Myometrial cell (primary cell): ENCODE measurements around the gene LCE1E. TPM values are rescaled to one million over a fixed set of nuclear protein-coding genes. Genes with fewer than 3 reads are reported as not detected.

Experiments
- total RNA-seq: library from RNA; depleted of rRNA; stranded (reverse); fragments of >200 nt; gene quantifications from 2 replicates; pipeline ENCODE4 v1.2.3, GENCODE V29; 2015

Gene LCE1E, protein sequence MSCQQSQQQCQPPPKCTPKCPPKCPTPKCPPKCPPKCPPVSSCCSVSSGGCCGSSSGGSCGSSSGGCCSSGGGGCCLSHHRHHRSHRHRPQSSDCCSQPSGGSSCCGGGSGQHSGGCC
- total RNA-seq = not detected in 2 replicates

DNA sequence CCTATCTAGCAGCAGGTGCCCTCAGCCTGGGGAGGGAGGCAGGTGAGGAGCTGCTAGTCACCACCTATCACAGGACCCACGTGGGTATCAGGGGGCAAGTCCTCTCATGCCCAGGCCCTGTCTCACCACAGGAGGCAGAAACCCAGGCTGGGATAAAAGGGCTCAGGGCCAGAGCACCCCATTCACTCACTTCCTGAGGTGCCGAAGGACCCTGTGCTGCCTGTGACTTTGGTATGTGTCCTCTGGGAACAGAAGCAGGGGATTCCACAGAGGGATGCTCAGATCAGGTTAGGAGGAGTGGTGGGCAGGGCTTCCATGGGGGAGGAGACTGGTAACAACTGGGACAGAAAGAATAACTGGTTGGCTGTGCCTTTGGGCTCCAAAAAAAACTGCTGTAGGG, at the start of gene LCE1E:
Gene LCE1E, plus strand, starts transcription at position 181 of the 400 bp plus-strand sequence. CDS start 1,043 bp downstream, outside the sequence.

DNA sequence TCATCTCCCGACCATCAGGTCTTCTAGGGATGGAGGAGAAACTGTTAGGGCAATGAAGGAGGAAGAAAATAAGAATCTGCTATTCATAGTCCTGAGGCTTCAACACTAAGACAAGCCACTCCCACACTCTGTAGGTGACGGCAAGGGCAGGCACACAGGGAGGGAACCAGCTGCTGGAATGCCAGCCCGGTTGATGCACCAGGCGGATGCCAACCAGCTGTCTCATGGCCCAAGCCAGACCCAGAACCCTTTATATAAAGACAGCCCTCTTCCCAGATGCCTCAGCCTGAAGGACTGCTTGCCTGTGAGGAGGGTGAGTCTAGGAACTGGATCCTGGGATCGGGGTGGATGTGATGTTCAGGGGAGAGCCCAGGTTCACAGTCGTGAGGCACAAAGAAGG, 28.3 kb upstream of the LCE1E start, which contains the start of gene KPRP:
Gene KPRP, plus strand, starts transcription at position 279 of the 400 bp plus-strand sequence. CDS start 1,564 bp downstream, outside the sequence.

DNA sequence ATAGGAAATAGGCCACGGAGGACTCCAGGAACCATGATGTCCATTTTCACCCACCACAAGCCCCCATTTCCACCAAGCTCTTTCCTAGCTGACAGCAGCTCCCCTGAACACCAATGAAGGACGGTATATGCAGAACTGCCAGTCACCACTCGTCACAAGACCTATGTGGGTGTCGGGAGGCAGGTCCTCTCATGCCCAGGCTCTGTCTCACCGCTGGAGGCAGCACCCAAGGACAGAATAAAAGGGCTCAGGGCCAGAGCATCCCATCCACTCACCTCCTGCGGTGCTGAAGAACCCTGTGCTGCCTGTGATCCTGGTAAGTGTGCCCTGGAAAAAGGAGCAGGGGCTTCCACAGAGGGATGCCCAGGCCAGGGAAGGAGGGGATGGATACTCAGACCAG, 11.2 kb upstream of the LCE1E start, which contains the start of gene LCE1F:
Gene LCE1F, plus strand, starts transcription at position 266 of the 400 bp plus-strand sequence. CDS start 1,232 bp downstream, outside the sequence.

DNA sequence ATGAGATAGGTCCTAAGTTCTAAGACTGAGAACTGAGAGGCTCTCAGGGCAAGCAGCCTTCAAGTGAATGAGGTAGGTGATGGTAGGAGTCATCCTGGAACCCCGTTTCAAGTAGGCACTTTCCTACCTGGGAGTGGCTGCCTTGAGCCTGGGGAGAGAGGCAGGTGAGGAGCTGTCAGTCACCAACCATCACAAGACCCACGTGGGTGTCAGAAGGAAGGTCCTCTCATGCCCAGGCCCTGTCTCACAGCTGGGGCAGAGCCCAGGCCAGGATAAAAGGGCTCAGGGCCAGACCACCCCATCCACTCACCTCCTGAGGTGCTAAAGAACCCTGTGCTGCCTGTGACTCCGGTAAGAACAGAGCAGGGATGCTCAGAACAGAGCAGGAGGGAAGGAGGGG, 10.4 kb downstream of the LCE1E start, which contains the start of gene LCE1D:
Gene LCE1D, plus strand, starts transcription at position 301 of the 400 bp plus-strand sequence. CDS start 1,074 bp downstream, outside the sequence.

DNA sequence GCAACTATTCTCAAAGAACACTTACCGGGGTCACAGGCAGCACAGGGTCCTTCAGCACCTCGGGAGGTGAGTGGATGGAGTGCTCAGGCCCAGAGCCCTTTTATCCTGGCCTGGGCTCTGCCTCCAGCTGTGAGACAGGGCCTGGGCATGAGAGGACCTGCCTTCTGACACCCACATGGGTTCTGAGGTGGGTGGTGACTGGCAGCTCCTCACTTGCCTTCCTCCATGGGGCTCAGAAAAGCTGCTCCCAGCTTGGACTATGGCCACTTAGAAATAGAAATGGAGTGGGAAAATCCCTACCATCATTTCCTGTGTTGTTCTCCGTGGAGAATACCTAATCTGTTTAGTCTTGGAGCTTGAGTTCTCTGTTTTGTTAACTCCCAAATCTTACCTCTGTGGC, 20.5 kb downstream of the LCE1E start, which contains the start of gene LCE1C:
Gene LCE1C, minus strand, starts transcription at position 76 of the 400 bp plus-strand sequence. CDS start 1,173 bp downstream, outside the sequence.

DNA sequence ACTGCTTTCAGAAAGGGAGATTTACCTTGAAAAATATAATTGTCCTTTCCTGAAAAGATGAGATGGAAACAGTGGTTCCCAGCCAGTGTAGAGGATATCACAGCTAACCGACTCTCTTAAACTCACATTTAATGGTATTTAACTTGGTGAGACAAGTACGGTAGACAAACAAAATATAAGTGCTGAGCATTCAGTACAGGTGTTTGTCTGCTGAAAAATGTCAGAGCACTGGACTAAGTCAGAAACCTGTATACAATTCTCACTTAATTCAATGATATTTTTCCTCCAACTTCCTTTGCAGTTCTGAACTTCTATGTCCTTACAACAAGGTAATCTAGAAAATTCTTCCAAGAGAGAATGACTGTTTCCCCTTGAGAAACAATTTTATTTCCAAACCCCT, 25.6 kb downstream of the LCE1E start, which contains the start of gene LCE1B:
Gene LCE1B, plus strand, starts transcription at position 301 of the 400 bp plus-strand sequence. CDS start 476 bp downstream, outside the sequence.

DNA sequence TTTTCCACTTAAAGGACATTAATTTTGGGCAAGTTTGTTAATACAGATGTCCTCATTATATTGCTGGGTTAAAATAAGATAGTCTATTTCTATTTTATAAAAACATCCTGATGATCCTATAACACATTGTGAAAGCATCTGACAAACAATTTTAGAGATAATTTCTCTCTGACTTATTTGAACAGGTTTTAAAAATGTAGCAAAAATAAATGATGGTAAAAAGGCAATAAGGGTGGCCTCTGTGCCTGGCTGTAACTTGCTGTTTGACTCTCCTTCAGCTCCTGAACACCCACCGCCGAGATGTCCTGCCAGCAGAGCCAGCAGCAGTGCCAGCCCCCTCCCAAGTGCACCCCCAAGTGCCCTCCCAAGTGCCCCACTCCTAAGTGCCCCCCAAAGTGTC, 41.1 kb downstream of the LCE1E start, which contains the start of gene LCE1A:
Gene LCE1A, plus strand, starts transcription at position 301 of the 400 bp plus-strand sequence. Its CDS starts 0 bp downstream, at position 301.

Other genes with a start within 250 kb of the LCE1E start
- not detected in 2 replicates for gene LCE3E, start 219.5 kb upstream of the LCE1E start, total RNA-seq
- gene LCE3D, start 205.7 kb upstream of the LCE1E start, total RNA-seq = not detected in 2 replicates
- gene LCE3C, start 186.0 kb upstream of the LCE1E start, total RNA-seq = not detected in 2 replicates
- not detected in 2 replicates for gene LCE3B, start 172.4 kb upstream of the LCE1E start, total RNA-seq
- gene LCE3A, start 163.2 kb upstream of the LCE1E start, total RNA-seq = not detected in 2 replicates
- gene LCE2D, start 122.9 kb upstream of the LCE1E start, total RNA-seq = not detected in 2 replicates
- gene LCE2C, start 111.0 kb upstream of the LCE1E start, total RNA-seq = not detected in 2 replicates
- gene LCE2B, start 100.1 kb upstream of the LCE1E start, total RNA-seq = not detected in 2 replicates
- not detected in 2 replicates for gene LCE2A, start 87.9 kb upstream of the LCE1E start, total RNA-seq
- gene LCE4A, start 78.1 kb upstream of the LCE1E start, total RNA-seq = not detected in 2 replicates
- not detected in 2 replicates for gene KPRP, start 28.2 kb upstream of the LCE1E start, total RNA-seq
- not detected in 2 replicates for gene LCE1F, start 11.1 kb upstream of the LCE1E start, total RNA-seq
- not detected in 2 replicates for gene LCE1D, start 10.5 kb downstream of the LCE1E start, total RNA-seq
- not detected in 2 replicates for gene LCE1C, start 20.4 kb downstream of the LCE1E start, total RNA-seq
- gene LCE1B, start 25.7 kb downstream of the LCE1E start, total RNA-seq = not detected in 2 replicates
- not detected in 2 replicates for gene LCE1A, start 41.2 kb downstream of the LCE1E start, total RNA-seq
- not detected in 2 replicates for gene LCE6A, start 56.6 kb downstream of the LCE1E start, total RNA-seq
- gene LCE7A, start 73.7 kb downstream of the LCE1E start, total RNA-seq = not detected in 2 replicates
- not detected in 2 replicates for gene SMCP, start 92.1 kb downstream of the LCE1E start, total RNA-seq
- not detected in 2 replicates for gene IVL, start 122.3 kb downstream of the LCE1E start, total RNA-seq
- not detected in 2 replicates for gene SPRR5, start 160.9 kb downstream of the LCE1E start, total RNA-seq
- not detected in 2 replicates for gene SPRR4, start 184.4 kb downstream of the LCE1E start, total RNA-seq
- gene SPRR1A, start 197.8 kb downstream of the LCE1E start, total RNA-seq = not detected in 2 replicates
- gene SPRR3, start 215.5 kb downstream of the LCE1E start, total RNA-seq = not detected in 2 replicates
- gene SPRR1B, start 244.9 kb downstream of the LCE1E start, total RNA-seq = not detected in 2 replicates